ENCODE measurements around the gene FAM170B.

FAM170B gene

GRCh38 chr10:49092477-49092876, 41.3 kb downstream of the FAM170B start:
- Histone ChIP-seq H3K27me3 (no peaks in the 10 kb centered on the region), H3K4me3 (ENCODE audit: low read depth in 1 of 2, low read length in 1 of 2) (no peak overlapping the region), H3K27ac (no peak overlapping the region), H3K9me3 (no peaks in the 10 kb centered on the region), H3K4me1 (ENCODE audit: control insufficient read depth in 1 of 2, insufficient read depth in 1 of 2, low read depth in 1 of 2, low read length in 1 of 2) (no peaks in the 10 kb centered on the region), H3K36me3 (no peaks in the 10 kb centered on the region)
- no peak for TF ChIP-seq CTCF (IDR thresholded peaks at IDR 0.05)

DNA sequence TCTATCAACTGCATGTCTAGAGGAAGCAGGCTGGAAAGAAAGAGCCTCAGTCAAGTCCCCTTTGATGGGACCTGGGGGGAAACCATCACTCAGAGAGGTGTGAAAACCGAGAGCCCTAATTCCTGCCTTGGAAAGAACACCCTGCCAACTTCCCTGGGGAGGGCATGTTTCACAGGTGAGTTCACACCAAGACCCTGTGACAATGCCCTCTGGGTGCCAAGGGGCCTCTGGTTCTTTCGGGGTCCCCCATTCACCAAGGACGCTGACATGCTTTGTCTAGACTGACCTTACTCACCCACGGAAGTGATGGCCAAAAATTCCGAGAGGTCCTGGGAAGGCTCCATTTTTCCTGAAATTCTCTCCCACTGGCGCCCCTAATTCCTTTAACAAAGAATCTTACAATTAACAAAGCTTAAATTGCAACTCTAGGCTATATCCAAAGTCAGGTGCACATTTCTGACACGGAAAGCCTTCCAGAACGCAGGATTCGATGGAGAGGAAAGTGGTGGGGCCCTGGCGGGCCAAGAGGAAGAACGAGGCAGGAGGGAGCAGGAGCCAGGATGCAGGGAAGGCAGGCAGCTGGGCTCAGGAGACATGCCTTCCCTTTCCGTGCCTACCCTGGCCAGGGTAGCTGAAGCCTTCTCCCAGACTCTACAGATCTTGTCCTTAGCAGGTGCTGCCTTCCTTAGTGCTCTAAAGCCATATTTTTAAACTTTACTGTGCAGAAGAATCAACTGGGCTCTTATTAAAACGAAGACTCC, 42.2 kb downstream of the FAM170B start:
- Histone ChIP-seq H3K36me3 (no peaks in the 10 kb centered on the region), H3K27ac (no peak overlapping the region), H3K4me3 (ENCODE audit: low read depth in 1 of 2, low read length in 1 of 2) (no peak overlapping the region), H3K9me3 (no peaks in the 10 kb centered on the region), H3K4me1 (ENCODE audit: control insufficient read depth in 1 of 2, insufficient read depth in 1 of 2, low read depth in 1 of 2, low read length in 1 of 2) (no peaks in the 10 kb centered on the region), H3K27me3 (no peaks in the 10 kb centered on the region)
- no peak for TF ChIP-seq CTCF (IDR thresholded peaks at IDR 0.05)

DNA sequence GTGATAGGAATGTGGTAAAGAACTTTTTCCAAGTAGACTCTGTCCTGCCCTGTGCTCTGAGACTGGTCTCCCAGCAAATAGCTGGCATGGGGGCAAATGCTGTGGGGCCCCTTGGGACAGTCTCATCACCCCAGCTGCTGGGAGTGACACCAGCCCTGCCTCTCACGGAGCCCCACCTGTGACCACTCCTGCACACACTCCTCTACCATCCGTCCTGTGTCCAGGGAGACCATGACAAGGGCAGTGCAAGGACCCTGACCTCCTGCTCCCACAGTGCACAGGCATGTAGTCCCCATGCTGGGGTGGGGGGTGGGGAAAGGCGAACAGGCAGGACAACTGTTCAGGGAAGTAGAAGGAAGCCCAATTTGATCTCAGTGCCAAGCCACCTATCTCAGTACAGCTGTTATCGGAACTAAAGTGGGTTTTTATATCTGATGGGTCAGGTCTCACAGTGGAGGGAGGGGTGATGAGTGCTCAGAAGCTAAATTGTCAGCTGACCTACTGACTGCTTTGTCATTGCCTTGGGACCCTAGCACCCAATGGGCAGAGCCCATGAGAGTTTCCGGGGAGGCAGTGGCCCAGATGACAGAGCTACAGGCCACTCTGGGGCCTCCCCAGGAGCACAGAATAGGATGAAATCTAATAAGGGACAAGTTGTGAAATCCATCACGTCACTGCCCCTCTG, 43.0 kb downstream of the FAM170B start:
- no peaks in the 10 kb centered on the region for H3K9me3 ChIP-seq
- H3K27ac ChIP-seq, result no peak overlapping the region
- TF ChIP-seq CTCF (IDR thresholded peaks at IDR 0.05), result no peak

DNA sequence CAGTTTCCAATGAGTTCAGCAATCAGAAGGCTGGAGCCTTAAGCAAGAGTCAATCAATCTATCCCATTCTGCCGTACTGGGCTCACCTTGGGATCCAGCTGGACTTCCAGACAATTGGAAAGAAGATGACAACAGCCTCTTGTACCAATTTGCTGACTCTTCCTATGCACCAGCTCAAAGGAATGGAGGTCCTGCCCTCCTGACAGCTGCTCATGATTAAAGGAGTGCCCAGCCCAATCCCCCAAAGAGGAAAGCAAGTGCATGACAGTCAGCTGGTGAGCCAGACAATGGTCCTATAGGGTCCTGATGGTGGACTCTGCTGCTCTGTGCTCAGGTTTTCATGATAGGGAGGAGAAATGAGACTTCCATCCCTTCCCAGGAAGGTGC, 43.6 kb downstream of the FAM170B start:
- TF ChIP-seq CTCF (IDR thresholded peaks at IDR 0.05), result no peak
- Histone ChIP-seq H3K4me3 (ENCODE audit: low read depth in 1 of 2, low read length in 1 of 2) (no peak overlapping the region), H3K9me3 (no peaks in the 10 kb centered on the region), H3K4me1 (ENCODE audit: control insufficient read depth in 1 of 2, insufficient read depth in 1 of 2, low read depth in 1 of 2, low read length in 1 of 2) (no peaks in the 10 kb centered on the region), H3K36me3 (no peaks in the 10 kb centered on the region), H3K27me3 (no peaks in the 10 kb centered on the region), H3K27ac (no peak overlapping the region)

More for the DNA sequence above, 43.0 kb downstream of the FAM170B start:
- Histone ChIP-seq H3K4me1 (ENCODE audit: control insufficient read depth in 1 of 2, insufficient read depth in 1 of 2, low read depth in 1 of 2, low read length in 1 of 2) (no peaks in the 10 kb centered on the region), H3K4me3 (ENCODE audit: low read depth in 1 of 2, low read length in 1 of 2) (no peak overlapping the region), H3K36me3 (no peaks in the 10 kb centered on the region), H3K27me3 (no peaks in the 10 kb centered on the region)

GRCh38 chr10:49089557-49090188, 44.1 kb downstream of the FAM170B start:
- H3K4me3 ChIP-seq (ENCODE audit: low read depth in 1 of 2, low read length in 1 of 2), result no peak overlapping the region
- TF ChIP-seq CTCF (IDR thresholded peaks at IDR 0.05), result no peak
- no peaks in the 10 kb centered on the region for H3K4me1 ChIP-seq (ENCODE audit: control insufficient read depth in 1 of 2, insufficient read depth in 1 of 2, low read depth in 1 of 2, low read length in 1 of 2)
- H3K36me3 ChIP-seq, result no peaks in the 10 kb centered on the region
- H3K9me3 ChIP-seq, result no peaks in the 10 kb centered on the region
- H3K27ac ChIP-seq, result no peak overlapping the region
- H3K27me3 ChIP-seq, result no peaks in the 10 kb centered on the region

All from neutrophil (primary cell).